Ascending aorta (tissue), 2 donors: ENCODE data around the gene DBP. TPM values are rescaled to one million over a fixed set of nuclear protein-coding genes. Genes with fewer than 3 reads are reported as not detected.
"Not testable (repeated sequence)": the region's sequence is repeated elsewhere in the genome, so short reads cannot be mapped to it uniquely, and the experiment has no call there.

Source experiments
- DNase-seq, 2 donors: peaks; one replicate each; pipeline ENCODE4 v3.0.0-alpha.2; 2019; ENCODE audit warnings: low spot score in 2 of 2
- H3K27ac ChIP-seq, 2 donors: fragments of 200-600 bp; sonication (generic); one replicate each; pipeline ENCODE4 v1.5.1; 2016 to 2017; ENCODE audit warnings: mild to moderate bottlenecking in 1 of 2
- H3K27me3 ChIP-seq: fragments of 200-600 bp; sonication (generic); one replicate; pipeline ENCODE4 v1.5.1; 2017
- H3K36me3 ChIP-seq, 2 donors: fragments of 200-600 bp; sonication (generic); one replicate each; pipeline ENCODE4 v1.5.1; 2016
- H3K4me1 ChIP-seq, 2 donors: fragments of 200-600 bp; sonication (generic); one replicate each; pipeline ENCODE4 v1.5.1; 2016 to 2017; ENCODE audit warnings: mild to moderate bottlenecking in 1 of 2
- H3K4me3 ChIP-seq, 2 donors: fragments of 200-600 bp; sonication (generic); one replicate each; pipeline ENCODE4 v1.5.1; 2016 to 2017; ENCODE audit warnings: mild to moderate bottlenecking in 1 of 2
- H3K9me3 ChIP-seq, 2 donors: fragments of 200-600 bp; sonication (generic); one replicate each; pipeline ENCODE4 v1.5.1; 2016
- intact Hi-C: fragments of 100-400 bp; cut with DNase I; formaldehyde crosslinking; loops from one replicate; pipeline ENCODE4 v1.15.1; 2023
- total RNA-seq: library from RNA; depleted of rRNA; stranded (reverse); fragments of >200 nt; gene quantifications from one replicate; pipeline ENCODE4 v1.1.0, GENCODE V29; 2016
- TF ChIP-seq, protein P1 (sequence below), 3 experiments: fragments of 200-600 bp in 2 of 3; fragments of 450-650 bp in 1 of 3; sonication (generic) in 2 of 3; IDR thresholded peaks; one replicate each; pipeline ENCODE4 v1.5.1; 2016 to 2019; ENCODE audit warnings: antibody characterized with exemption in 3 of 3, mild to moderate bottlenecking in 1 of 3, moderate library complexity in 1 of 3

Gene DBP
- total RNA-seq, 1 donor from 2014 or later: 0.21 TPM

DNA sequence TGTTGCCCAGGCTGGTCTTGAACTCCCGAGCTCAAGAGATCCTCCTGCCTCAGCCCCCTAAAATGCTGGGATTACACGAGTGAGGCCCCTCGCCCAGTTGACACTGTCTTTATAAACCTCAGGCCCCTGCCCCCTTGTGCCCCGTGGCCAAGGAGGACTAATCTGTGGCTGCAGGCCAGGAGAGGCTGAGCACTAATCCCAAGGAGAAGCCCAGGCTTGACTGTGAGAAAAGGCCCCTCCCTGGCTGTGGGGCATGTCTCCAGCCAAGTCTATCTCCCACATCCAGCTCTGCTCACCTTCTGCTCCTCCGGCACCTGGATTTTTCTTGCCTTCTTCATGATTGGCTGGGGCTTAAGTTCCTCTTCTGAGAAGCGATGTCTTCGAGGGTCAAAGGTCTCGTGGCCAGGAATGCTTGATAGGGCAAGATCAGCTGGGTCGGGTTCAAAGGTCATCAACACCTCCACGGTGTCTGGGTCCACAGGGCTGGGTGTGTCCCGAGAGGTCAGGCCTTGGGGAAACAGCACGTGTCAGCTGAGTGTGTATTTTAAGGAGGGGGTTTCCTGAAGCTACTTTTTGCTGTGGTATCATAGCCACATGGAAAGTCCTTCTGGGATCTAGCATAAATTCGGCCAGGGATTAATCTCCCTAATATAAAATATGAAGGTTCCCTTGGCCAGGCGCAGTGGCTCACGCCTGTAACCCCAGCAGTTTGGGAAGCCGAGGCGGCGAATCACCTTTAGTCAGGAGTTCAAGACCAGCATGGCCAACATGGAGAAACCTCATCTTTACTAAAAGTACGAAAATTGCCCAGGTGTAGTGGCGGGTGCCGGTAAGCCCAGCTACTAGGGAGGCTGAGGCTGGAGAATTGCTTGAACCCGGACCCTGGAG lies 3.8 kb downstream of the DBP start:
- Histone ChIP-seq H3K4me3 (peak overlapping the region in 1 of 2 donors; percentile 34), H3K9me3 (no peaks in the 10 kb centered on the region), H3K4me1 (peaks cover 24 to 51% of the 10 kb centered on the region in 2 donors), H3K36me3 (peaks cover 0 to 7% of the 10 kb centered on the region in 2 donors), H3K27me3 (no peaks in the 10 kb centered on the region), H3K27ac (peak overlapping the region; percentile 94 to 99)
- intact Hi-C loops: loop anchor here (1.0 to 10.0 kb wide), 3 partner anchors 9 to 1221 kb away; partner anchors contain the start of genes PRMT1 and PTOV1
- DNase-seq: no peak
- TF ChIP-seq, protein P1, sequence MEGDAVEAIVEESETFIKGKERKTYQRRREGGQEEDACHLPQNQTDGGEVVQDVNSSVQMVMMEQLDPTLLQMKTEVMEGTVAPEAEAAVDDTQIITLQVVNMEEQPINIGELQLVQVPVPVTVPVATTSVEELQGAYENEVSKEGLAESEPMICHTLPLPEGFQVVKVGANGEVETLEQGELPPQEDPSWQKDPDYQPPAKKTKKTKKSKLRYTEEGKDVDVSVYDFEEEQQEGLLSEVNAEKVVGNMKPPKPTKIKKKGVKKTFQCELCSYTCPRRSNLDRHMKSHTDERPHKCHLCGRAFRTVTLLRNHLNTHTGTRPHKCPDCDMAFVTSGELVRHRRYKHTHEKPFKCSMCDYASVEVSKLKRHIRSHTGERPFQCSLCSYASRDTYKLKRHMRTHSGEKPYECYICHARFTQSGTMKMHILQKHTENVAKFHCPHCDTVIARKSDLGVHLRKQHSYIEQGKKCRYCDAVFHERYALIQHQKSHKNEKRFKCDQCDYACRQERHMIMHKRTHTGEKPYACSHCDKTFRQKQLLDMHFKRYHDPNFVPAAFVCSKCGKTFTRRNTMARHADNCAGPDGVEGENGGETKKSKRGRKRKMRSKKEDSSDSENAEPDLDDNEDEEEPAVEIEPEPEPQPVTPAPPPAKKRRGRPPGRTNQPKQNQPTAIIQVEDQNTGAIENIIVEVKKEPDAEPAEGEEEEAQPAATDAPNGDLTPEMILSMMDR (IDR thresholded peaks at IDR 0.05): no peak

DNA sequence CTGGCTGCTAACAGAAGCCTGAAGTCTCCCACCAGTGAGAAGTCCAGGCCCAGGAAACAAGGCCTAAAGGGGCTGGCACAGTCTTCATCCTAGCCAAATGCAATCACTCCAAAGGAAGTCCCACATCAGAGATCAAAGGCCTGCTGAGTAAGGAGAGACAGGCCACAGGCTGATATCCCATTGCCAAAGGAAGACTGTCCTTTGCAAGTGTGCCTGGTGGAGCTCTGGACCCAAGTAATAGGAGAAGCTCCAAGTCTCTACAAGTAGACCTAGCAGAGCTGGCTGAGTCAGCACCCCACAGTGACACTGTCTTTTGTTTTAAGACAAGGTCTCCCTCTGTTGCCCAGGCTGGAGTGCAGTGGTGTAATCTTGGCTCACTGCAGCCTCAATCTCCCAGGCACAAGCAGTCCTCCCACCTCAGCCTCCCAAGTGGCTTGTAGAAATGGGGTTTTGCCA lies 4.5 kb downstream of the DBP start:
- Histone ChIP-seq H3K27ac (peak overlapping the region in 1 of 2 donors; percentile 94), H3K27me3 (no peaks in the 10 kb centered on the region), H3K36me3 (peaks cover 0 to 10% of the 10 kb centered on the region in 2 donors), H3K4me1 (peaks cover 24 to 50% of the 10 kb centered on the region in 2 donors), H3K4me3 (no peak overlapping the region), H3K9me3 (no peaks in the 10 kb centered on the region)
- no peak for DNase-seq
- TF ChIP-seq, protein P1 (IDR thresholded peaks at IDR 0.05): no peak
- intact Hi-C loops: loop anchor here (10.0 kb wide), 2 partner anchors 1042 to 1222 kb away; partner anchors contain the start of genes PRMT1 and PTOV1

DNA sequence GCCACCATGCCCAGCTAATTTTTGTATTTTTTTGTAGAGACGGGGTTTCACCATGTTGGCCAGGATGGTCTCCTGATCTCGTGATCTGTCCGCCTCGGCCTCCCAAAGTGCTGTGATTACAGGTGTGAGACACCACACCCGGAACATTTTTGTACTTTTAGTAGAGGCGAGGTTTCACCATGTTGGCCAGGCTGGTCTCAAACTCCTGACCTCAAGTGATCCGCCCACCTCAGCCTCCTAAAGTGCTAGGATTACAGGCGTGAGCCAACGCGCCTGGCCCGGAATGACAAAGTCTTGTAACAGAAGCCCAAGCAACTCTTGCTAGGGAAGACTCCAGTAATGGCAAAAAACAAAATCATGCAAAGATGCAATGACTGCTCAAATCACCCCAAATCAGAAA lies 4.9 kb downstream of the DBP start:
- DNase-seq, H3K4me3 ChIP-seq, H3K27me3 ChIP-seq, H3K9me3 ChIP-seq: not testable (repeated sequence)
- Histone ChIP-seq H3K36me3 (peaks cover 0 to 11% of the 10 kb centered on the region in 2 donors), H3K4me1 (peaks cover 24 to 50% of the 10 kb centered on the region in 2 donors), H3K27ac (peak overlapping the region in 1 of 2 donors; percentile 94)
- intact Hi-C loops: loop anchor here (10.0 kb wide), 2 partner anchors 1043 to 1223 kb away; partner anchors contain the start of genes PRMT1 and PTOV1

DNA sequence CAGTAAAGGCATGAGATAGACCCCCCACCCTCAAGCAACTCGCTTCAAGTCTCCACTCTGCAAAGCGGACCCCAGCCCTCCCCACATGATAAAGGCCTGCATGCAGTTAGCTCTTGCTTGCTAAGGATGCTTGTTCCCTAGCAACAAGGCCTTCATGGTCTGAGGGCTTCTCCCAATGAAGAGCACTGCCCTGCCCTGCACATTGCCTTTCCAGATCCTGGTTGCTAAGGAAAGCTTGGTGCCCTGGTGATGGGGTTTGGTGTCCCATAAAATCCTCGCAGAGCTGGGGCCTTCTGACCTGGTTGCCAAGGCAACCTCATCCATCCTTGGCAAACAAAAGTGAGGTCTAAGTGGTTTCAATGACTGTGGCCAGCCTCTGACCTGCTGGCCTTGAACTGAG lies 6.0 kb downstream of the DBP start:
- Histone ChIP-seq H3K4me1 (peaks cover 19 to 42% of the 10 kb centered on the region in 2 donors), H3K27me3 (no peaks in the 10 kb centered on the region), H3K36me3 (peaks cover under 1 to 17% of the 10 kb centered on the region in 2 donors), H3K27ac (peak overlapping the region; percentile 79), H3K9me3 (no peaks in the 10 kb centered on the region), H3K4me3 (peak overlapping the region in 1 of 2 donors; percentile 46)
- intact Hi-C loops: loop anchor here (10.0 kb wide), 2 partner anchors 1044 to 1224 kb away; partner anchors contain the start of genes PRMT1 and PTOV1
- no peak for DNase-seq
- TF ChIP-seq, protein P1 (IDR thresholded peaks at IDR 0.05): no peak

DNA sequence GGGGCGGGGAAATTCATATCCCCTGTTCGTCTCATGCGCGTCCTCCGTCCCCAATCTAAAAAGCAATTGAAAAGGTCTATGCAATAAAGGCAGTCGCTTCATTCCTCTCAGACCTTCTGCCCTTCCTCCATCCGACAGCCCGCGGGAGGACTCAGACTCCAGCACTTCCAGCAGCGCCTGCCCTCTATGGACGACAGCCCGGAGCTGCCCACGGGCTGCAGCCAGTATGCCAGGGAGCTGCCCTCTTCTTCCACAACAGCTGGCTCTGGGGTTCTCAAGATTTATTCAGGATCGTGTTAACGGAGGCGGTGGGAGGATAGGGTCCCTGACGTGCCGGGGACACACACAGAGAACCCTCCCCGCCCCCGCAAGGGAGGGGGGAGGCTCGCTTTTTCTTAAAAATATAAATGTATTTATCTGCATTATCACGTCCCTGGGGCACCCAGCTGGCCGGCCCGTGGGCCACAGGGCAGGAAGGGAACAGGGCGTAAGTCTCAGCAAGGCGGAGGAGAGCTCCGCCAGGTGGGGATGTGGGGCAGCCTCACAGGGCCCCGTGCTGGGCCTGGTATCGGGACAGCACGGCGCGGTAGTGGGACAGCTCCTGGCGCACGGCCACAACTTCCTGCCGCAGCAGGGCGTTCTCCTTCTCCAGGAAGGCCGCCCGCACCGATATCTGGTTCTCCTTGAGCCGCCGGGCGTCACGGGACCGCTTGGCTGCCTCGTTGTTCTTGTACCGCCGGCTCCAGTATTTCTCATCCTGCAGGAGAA lies 6.7 kb downstream of the DBP start:
- intact Hi-C loops: loop anchor here (10.0 kb wide), 2 partner anchors 1044 to 1224 kb away; partner anchors contain the start of genes PRMT1 and PTOV1
- no peaks in the 10 kb centered on the region for H3K27me3 ChIP-seq
- H3K27ac ChIP-seq: peak overlapping the region; percentile 79
- H3K4me3 ChIP-seq: peak overlapping the region in 1 of 2 donors; percentile 46
- peaks cover 3 to 23% of the 10 kb centered on the region in 2 donors for H3K36me3 ChIP-seq
- peak; percentile 51 to 86 for DNase-seq
- no peaks in the 10 kb centered on the region for H3K9me3 ChIP-seq
- H3K4me1 ChIP-seq: peaks cover 19 to 36% of the 10 kb centered on the region in 2 donors
- TF ChIP-seq, protein P1 (IDR thresholded peaks at IDR 0.05): peak in 2 of 3 experiments; percentile 18 to 48
